ENCODE measurements around the gene FANK1. TPM values are rescaled to one million over a fixed set of nuclear protein-coding genes. Genes with fewer than 3 reads are reported as not detected.
A peak's percentile ranks its signal among the peaks of the same experiment; 100 is the strongest.

FANK1 gene, protein sequence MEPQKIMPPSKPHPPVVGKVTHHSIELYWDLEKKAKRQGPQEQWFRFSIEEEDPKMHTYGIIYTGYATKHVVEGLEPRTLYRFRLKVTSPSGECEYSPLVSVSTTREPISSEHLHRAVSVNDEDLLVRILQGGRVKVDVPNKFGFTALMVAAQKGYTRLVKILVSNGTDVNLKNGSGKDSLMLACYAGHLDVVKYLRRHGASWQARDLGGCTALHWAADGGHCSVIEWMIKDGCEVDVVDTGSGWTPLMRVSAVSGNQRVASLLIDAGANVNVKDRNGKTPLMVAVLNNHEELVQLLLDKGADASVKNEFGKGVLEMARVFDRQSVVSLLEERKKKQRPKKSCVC
- total RNA-seq, result 0.42 TPM
- long read RNA-seq, partial matches to known transcripts, result 0 of 2 reads
- long read RNA-seq, other reads (novel, unspliced or antisense), result 2 of 2 reads

DNA sequence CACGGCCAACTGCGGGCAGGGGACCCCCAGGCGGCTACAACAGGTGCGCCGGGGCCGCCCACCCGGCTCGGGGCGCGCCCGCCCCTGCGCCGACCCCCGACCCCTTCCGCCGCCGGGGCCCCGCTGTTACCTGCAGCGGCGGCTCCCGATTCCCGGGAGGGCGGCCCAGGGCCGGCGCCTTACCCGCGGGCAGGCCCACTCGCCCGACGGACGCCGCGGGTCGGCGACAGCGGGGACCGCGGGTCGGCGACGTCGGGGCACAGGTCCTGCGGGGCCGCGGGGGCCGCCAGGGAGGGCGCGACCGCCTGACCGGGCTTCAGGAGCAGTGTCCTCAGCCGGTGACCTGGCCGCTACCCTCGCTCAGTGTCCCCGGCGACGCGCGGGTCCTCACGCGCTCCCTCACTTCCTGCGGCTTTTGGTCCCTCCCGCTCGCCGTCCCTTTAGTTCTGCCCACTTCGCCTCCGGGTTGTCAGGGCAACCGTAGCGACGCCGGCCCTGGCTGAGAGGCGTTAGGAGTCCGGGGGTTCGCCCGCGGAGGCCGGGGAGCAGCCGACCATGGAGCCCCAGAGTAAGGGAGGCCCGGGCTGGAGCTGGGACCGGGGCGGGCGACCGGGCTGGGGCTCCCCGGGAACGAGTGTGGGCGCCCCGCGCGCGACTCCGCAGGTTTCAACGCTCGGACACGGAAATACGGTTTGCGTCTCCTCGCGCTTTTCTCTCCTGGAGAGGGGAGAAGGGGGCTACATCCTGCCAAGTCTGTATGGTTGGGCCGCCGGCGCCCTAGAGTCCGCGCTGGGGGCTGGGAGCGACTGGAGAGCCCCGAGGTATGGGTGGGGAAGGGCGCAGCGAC is at the start of gene FANK1:
TSS of gene FANK1 (plus strand) at position 477 of the 847 bp plus-strand sequence. CDS start at position 556, 79 bp downstream.
- DNase-seq (ENCODE audit: low spot score), result peak; percentile 96

DNA sequence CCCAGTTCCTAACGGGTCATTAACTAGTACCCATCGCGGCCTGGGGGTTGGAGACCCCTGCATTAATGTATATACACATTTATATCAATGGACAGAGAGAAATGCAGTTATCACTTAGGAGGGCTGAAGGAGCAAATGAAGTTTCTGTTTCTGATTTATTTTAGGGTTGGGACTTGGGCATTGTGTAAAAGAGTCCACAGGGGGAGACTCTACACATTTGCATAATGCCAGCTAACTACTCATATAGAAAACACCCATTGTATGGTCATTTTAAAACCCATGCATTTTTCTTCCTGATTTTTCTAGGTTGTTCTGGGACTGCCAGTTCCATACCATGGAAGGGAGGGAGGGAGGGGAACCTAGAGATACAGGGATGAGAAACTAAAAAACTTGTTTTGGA is 49.5 kb upstream of the FANK1 start:
- no peak for DNase-seq (ENCODE audit: low spot score)

DNA sequence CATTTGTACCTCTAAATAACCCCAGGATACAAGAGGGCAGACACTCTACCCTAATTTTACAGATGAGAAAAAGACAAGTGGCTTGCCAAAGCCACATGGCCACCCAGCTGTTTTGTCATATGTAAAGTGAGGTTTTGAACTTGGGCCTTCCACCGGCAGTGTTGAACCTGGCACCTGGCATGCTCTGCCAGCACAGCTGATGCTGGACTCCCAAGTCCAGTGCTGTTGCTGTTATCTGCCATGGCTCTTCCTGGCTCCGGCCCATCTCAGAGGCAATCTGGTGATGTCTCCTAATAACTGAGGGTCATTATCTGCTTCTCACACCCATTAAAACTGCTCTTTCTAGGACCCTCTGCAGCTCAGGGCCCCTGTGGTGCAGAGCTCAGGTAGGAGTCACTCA is 48.0 kb upstream of the FANK1 start:
- DNase-seq (ENCODE audit: low spot score), result no peak

DNA sequence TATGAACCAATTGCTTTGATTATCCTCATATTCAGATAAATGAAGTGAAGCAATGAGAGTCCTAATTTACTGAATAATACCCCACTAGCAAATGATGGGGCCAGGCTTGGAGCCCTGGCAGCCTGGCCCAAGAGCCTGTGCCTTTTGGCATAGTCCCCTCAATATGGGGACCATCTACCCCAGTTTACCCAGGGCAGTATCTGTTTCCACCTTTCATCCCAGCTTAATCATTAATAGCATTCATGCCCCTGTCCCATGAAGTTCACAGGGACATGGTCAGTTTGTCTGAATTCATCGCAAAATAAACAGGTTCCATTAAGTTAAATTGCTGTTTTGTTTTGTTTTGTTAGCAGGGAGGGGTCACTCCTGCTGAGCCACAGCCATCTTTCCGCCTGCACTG is 47.5 kb upstream of the FANK1 start:
- DNase-seq (ENCODE audit: low spot score), result no peak

DNA sequence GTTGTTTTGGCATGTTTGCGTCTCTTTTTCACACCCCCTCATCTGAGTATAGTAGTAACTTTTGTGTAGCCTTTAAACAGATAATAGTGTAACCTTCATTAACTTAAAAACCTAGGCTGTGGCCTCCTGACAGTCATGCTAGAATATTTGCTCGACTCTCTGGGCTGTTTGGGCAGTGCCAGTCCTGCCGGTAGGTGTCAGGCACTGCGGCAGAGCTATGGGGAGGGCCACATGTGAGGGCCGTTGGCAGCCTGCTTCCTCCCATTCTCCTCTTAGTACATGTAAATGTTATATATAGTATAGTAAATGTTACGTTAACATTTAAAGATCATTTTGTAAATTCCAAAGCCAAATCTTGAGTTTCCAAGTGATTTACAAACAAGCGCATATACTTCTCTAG is 46.9 kb upstream of the FANK1 start:
- DNase-seq (ENCODE audit: low spot score), result no peak

DNA sequence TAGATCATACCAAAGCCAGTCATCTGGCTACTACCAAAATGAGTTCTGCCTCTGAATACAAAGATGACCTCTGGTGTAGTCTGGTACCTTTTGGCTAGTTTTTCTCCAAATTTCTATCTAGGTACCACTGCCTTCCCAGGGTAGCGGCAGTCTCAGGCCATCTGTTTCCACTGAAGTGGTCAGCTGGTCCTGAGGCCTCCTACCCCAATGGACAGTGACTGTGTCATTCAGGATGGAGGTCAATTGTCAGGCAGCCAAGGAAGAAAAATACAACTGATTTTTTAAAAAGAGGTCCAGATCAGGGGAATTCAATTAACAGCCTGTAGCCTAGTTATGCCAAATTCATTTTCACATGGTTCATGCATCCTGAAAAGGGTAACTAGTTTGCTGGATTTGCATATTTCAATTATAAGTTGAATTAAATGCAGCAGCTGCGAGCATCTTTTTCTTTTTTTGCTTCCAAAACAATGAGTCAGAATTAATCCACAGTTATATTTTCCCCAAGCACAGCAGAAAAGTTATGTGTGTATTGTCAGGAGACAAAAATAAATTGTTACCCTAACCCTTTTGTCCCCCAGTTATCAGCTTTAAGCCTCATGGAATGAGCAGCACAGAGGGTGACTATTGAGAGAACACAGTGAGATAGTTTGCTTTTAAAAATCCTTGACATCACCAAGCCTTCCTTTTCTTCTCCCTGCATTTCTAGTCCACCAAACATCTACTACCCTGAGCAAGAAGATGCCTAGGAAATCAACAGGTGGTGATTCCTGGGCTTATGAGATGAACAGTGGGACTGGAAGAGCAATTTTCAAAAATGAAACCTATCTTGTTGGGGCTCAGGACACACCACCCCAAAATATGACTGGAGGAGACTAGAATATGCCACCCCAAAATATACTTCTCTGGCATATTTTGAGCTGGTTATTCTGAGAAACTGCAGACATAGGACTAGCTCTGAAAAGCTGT is 45.3 kb upstream of the FANK1 start:
- no peak for DNase-seq (ENCODE audit: low spot score)

DNA sequence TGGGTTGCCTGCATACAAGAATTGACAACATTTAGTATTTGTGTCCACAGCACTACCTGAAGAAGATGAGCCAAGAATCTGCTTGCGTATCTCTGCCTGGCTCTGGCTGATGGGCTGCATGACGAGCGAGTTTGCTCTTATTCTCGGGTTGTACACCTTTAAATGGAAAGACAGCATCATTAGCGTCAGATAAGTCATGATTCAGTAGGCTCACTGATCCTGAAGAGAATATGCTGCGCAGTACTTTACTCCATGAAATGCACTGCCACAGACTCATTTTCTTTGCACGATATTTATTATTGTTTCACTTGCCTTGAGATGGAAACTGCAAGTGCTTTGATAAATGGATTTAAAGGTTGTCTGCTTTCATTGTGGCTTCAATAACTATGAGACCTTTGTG is 43.9 kb upstream of the FANK1 start:
- DNase-seq (ENCODE audit: low spot score), result no peak

DNA sequence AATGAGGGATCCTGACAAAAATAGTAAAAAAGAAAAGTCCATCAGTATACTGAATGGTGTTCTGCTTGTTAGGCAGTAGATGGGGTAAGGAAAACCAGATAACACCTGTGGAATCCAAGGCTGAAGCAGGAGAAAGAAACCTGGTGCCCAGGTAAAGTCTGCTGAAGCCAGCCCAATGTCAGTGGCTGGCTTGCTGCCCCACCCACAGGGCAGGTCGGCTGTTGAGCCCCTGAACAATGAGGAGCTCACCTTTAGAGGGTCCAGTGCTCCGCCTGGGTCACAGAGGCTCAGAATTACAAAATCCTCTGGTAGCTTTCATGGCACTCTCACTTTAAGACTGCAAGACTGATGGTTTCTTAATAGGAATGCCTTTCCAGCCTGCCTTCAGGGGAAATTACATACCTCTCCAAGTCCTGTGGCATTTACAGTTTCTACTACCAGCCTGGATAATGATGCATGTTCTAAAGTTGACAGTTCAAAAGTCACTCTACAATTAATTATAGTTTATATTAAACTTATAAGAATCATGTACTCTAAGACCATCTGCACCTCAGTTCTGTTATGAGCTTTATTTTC is 39.1 kb upstream of the FANK1 start:
- no peak for DNase-seq (ENCODE audit: low spot score)

DNA sequence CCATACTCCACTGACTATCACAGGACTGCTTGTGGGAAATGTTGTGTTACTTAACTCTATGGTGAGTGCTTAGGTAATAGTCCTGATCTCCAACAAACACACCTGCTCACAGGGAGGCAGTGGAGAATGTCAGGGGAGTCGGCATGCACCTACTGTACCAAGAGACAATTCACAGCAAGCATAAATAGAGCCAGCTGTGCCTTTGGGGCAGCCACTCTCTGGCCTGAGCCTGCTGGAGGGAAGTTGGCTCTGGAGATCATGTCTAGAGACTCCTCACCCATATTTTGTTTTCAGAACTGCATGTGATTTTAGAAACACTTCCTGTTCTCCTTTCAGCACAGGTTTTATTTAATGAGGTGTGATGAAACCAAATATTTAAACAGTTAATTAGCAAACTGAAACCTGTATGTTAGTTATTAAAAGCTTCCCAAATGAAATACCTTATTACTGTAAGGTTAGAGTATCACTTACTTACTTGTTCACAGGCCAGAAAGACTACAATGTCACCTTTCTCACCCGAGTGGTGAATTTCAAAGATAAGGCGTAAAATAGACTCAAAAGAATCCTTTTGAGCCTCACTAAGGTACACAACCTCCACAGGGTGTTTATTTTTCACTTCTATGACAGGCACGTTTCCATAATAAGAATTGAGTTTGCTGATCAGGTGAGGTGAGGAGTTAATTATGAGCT is 37.1 kb upstream of the FANK1 start:
- DNase-seq (ENCODE audit: low spot score), result no peak

DNA sequence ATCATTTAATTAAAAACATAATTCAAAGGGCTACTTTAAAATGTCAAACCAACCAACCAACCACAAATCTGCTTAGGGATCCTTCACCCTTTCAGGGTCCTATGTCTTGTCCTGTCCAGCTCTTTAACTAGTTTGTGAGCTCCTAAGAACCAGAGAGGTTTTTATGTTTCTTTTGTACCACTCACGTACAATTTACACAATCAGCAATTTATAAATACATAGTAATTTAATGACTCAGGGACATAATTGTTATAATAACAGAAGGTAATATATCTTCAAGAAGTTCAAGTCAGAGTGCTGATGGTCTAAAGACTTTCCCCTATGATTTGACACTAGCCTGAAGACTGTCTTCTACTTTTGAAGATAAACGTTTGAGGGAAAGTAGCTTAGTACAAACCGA is 31.2 kb upstream of the FANK1 start:
- no peak for DNase-seq (ENCODE audit: low spot score)

DNA sequence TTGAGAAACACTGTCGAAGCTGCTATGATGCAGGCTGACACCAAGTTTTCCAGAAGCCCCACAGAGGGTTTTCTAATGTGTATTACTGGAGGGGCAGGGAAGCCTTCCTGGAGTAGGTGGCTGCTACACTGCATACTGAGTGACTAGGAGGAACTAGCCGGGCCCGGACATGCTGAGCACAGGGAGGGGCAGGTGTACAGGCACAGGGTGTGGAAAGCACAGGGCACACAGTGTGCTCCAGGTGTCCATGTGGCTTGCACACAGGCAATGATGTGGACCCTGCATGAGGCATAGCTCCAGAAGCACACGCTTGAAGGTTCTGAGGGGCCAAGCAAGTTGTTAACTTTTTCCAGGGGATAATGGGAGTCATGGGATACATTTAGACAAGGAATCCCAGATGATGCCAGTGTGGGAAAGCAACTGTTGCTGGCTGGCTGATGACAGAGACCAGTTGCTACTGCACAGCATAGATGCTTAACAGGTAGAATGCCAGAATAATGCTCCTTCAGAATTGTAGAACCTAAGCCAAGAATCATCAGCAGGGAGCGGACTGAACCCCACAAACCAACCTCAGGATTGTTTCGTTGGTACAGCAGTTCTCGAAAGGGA is 29.8 kb upstream of the FANK1 start:
- DNase-seq (ENCODE audit: low spot score), result no peak

DNA sequence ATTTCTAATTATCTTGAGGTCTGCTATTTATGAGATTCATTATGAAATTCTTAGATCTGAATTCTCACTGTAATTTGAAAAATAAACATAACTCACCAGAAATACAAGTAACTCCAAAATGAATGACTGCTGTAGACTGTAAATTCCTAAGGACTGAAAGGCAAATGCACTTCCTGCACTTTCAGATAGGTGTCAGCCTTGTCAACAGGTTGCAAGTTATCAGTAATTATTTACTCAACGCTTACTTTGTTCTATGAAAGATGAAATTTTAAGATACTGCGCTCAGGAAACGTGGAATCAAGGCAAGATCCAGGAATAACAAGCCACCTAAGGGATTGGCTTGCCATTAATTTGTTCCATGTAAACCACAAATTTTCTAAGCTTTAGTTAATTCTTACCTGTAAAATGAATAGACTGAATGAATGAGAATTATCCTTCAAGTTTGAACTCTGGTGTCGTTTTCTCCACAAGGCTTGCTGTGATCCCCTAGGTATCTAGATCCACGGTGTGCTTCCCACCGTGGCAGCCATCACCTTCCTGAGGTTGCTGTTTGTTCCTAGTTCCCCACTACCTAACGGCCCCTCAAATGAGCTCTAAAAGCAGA is 27.9 kb upstream of the FANK1 start:
- no peak for DNase-seq (ENCODE audit: low spot score)

DNA sequence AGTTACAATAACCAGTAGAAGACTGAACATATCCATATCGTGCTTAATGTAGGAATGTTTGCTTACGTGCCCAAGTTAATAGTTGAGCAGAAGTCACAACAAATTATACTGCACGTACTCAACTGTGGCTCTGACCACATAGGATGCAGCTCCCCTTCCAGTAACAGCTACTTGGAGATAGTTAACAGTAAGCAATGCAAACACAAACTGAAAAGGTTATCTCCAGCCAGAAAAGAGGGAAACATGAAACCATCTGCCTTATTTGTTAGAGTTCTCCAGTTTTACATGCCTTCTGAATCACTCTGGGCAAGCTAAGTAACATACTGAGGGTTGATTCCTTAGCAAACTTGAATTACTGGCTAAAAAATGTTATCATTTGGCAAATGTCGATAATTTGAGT is 25.0 kb upstream of the FANK1 start:
- no peak for DNase-seq (ENCODE audit: low spot score)

DNA sequence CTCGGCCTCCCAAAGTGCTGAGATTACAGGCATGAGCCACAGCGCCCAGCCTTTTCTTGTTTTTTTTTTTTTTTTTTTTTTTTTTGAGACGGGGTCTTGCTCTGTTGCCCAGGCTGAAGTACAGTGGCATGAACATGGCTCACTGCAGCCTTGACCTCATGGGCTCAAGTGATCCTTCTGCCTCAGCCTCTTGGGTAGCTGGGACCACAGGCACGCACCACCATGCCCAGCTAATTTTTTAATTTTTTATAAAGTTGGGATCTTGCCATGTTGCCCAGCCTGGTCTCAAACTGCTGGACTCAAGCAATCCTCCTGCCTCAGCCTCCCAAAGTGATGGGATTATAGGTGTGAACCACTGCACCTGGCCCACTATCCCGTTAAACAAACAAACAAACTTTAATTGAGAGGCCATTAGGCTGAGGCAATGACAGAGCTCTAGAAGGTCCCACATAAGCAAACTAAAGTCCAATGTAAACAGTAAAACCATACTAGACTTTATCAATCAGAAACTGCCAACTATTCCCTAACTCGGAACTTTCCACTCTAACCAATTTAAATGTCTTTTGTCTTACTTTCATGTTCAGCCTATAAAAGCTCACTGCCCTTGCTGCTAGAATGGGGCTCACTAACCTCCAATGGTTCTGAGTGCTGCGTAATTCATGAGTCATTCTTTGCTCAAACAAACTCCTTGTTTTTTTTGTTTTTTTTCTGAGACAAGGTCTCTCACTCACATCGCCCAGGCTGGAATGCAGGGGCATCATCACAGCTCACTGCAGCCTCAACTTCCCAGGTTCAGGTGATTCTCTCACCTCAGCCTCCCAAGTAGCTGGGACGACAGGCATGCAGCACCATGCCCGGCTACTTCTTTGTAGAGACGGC is 17.2 kb upstream of the FANK1 start:
- DNase-seq (ENCODE audit: low spot score), result no peak

DNA sequence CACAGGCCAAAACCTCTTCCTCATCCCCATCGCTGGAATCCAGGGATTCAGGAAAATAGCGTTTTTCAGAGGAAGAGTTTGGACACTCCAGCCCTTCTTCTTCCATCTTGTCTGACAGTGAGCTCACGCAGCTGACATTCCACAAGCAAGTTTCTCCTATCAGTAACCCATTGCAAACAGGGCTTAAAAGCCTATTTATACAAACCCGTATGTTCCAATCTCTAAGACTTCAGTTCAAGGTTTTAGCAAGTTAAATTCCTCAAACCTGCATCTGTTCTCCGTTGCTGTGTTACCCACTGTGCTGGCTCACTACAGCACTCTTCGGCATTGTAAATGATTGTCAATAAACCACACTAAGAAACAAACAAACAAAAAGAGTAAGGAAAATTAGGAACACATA is 15.6 kb upstream of the FANK1 start:
- DNase-seq (ENCODE audit: low spot score), result no peak

DNA sequence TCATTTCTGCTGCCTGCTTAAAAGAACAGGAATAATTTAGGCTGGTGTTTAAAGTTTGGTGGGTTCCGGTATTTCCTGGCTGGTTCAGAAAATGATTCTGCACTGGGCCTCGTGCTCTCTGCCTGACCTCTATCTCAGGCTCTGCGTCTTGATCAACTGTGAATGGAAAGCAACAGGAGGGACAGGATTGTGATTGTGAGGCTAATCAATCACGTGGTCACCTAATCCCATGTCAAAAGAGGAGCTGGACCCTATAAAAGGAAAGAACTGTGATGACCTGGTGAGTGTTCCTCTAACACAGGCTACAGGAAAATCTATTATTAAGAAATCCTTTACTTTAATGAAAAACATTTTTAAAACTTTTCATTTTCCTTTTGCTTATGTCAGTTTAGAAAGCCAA is 15.2 kb upstream of the FANK1 start, which contains the start of gene DHX32:
TSS of gene DHX32 (minus strand) at position 101 of the 400 bp plus-strand sequence. CDS start 468 bp downstream, outside the sequence.
- DNase-seq (ENCODE audit: low spot score), result no peak

DNA sequence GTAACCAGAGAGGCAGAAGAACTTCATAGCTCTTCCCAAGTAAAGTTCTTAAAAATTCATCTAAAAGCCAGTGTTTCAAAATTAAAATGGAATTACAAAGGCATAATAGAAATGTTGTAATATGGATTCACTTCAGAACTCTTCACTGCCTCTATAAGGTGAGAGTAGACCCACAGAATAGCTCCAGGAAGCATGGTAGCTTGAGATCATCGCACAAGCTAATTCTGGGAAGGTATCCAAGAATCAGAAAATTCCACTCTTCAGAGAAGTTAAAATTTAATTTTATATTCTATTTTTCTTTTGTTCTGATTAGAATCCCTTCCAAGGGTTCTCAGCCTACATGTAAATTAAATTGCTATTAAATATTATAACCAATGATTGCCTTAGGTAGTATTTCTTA is 13.8 kb upstream of the FANK1 start:
- DNase-seq (ENCODE audit: low spot score), result no peak

DNA sequence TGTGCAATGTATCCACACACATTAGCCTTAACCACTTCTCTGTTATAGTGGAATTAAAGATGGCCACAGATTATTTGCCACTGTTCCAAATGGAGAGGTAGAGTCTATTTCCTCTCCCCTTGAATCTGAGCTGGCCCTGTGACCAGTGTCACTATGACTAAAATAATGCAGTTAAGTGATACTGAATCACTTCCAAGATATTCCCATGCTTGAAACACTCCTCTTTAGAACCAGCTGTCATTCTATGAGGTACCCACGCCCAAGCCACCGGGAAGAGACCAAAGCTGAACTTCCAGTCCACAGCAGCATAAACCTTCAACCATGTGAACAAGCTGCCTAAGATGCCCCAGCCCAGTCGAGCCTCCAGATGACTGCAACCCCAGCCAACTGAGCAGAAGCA is 13.2 kb upstream of the FANK1 start:
- no peak for DNase-seq (ENCODE audit: low spot score)

Measured in mesenteric fat pad (tissue), 1 donor.